ENCODE measurements around the gene TMEM145.

The TMEM145 gene

DNA sequence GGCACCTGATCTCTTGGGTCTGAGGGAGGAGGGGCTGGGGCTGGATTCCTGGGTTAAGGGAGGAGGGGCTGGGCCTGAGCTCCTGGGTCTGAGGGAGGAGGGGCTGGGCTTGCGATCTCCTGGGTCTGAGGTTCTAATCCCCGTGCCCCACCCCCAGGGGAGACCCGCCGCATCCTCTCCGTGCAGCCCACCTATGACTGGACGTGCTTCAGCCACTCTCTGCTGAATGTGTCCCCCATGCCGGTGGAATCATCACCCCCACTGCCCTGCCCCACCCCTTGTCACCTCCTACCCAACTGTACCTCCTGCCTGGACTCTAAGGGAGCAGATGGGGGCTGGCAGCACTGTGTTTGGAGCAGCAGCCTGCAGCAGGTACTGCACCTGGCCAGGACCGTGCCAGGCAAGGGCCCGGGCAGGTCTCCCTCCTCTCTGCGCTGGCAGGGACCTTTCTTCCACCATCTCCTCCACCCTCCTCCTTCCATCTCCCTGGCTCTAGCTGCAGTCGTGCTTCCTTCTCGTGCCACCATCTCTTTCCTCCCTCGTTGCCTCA is 49.9 kb downstream of the TMEM145 start:
- no peak for DNase-seq (ENCODE audit: low read depth)

DNA sequence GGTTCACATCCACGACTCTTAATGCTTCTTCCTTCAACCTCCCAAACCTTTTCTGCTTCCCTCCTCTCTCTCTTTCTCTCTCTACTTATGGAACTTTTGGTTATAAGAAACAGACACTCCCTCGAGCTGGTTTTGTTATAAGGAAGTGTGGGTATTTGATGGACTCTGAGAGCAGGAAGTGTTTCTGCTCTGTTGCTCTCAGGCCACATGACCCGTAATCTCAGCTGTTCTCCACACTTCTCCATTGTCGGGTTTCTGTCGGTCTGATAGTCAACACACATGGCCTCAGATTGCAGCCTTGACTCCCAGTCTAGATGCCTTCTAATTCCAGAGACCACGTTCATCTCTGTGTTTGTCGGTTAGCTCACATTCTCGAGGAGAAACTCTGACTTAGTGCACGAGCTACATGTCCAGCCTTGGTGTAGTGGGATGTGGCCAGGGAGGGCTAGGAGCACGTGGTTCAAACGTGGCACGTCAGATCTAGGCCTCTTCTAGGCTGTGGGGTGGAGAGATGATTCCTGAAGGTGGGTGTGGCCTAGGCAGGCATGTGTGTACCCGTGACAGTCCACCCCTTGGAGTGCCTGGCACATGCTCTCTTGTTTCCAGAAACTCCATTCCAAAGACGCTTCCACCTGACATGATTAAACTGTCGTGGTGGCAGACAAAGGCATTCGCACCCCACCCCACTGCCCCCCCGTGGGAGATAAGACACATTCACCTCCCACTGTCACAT is 50.7 kb downstream of the TMEM145 start:
- no peak for DNase-seq (ENCODE audit: low read depth)

DNA sequence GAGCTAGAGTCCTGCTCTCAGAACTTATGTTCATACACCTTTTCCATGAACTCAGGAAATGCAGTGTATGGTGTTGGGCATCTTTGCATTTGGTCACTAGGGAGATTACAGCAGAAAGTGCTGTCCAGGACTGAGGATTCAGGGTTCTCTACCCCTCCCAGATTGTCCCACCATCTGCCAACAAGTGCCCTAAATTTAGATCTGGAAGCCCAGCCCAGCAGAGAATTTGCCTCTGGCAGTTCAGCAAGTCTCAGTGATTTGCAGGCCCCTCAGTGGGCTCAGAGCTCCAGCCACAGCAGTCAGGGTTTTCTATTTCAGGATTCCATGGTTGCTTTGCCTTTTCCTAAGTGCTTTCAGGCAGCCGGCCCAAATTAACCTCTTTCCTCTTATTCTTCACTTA is 53.6 kb downstream of the TMEM145 start:
- DNase-seq (ENCODE audit: low read depth): no peak

DNA sequence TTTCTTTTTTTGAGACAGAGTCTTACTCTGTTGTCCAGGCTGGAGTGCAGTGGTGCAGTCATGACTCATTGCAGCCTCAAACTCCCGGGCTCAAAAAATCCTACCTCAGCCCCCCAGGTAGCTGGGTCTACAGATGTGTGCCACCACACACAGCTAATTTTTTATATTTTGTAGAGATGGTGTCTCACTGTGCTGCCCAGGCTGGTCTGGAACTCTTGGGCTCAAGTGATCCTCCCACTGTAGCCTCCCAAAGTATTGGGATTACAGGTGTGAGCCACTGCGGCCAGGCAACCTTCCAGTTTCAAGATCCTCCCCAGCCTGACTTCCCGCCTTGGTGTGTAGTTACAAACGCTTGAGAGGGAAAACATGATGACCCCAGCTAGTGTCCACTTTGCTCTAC is 54.8 kb downstream of the TMEM145 start:
- no peak for DNase-seq (ENCODE audit: low read depth)

DNA sequence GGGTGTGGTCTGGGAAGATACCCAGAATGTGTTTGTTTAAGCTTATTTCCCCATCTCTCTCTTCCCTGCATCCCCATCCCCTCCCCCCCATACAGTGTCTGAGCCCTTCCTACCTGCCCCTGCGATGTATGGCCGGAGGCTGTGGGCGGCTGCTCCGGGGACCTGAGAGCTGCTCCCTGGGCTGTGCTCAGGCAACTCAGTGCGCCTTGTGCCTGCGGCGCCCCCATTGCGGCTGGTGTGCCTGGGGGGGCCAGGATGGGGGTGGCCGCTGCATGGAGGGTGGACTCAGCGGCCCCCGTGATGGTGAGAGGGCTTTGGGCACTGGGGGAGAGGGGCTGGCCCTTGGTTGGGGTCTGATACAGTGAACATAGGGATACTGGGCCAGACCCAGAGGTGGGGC is 55.3 kb downstream of the TMEM145 start:
- DNase-seq (ENCODE audit: low read depth): no peak

DNA sequence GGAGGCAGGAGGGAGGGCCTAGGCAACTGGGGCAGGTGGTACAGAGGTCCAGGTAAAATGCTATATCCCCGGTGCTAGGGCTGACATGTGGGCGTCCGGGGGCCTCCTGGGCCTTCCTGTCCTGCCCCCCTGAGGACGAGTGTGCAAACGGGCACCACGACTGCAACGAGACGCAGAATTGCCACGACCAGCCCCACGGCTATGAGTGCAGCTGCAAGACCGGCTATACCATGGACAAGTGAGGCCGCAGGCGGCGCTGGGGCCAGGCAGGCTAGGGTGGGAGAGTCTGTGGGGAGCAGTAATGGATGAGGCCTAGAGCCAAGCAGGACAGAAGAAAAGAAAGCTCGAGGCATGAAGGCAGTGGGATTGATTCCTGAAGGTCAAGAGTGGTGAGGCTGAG is 55.7 kb downstream of the TMEM145 start:
- no peak for DNase-seq (ENCODE audit: low read depth)

DNA sequence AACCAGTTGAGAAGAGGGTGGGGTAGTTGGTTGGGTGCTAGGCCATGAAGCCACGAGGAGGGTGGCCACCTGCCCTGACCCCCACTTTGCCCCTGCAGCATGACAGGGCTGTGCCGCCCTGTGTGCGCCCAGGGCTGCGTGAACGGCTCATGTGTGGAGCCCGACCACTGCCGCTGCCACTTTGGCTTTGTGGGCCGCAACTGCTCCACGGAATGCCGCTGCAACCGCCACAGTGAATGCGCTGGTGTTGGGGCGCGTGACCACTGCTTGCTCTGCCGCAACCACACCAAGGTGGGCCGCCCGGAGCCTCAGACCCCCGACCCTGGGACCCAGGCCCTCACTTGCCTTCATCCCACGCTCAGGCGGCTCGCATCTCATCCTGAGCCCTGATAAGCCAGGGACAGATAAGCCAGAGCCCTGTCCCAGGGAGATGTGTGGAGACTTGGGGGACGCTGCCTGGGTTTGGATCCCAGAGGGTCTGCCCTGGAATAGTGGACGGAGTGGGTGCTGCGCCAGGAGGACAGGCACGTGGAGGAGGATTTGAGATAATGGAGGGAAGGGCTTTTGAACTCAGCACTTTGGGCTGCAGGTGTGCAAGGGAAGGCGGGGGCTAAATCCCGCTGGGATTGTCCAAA is 56.4 kb downstream of the TMEM145 start:
- DNase-seq (ENCODE audit: low read depth): no peak

DNA sequence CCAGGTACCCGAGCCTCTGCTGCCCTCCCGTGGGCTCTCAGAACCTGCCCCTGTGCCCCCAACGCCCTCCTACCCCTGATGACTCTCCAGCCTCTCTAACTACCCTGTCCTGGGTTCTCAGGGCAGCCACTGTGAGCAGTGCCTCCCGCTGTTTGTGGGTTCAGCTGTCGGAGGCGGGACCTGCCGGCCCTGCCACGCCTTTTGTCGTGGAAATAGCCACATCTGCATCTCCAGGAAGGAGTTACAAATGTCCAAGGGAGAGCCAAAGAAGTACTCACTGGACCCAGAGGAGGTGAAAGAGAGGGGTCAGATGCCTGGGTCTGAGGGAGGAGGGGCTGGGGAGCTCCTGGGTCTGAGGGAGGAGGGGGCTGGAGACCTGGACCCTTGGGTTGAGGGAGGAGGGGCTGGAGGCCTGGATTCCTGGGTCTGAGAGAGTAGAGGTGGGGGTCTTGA is 57.0 kb downstream of the TMEM145 start:
- DNase-seq (ENCODE audit: low read depth): no peak

DNA sequence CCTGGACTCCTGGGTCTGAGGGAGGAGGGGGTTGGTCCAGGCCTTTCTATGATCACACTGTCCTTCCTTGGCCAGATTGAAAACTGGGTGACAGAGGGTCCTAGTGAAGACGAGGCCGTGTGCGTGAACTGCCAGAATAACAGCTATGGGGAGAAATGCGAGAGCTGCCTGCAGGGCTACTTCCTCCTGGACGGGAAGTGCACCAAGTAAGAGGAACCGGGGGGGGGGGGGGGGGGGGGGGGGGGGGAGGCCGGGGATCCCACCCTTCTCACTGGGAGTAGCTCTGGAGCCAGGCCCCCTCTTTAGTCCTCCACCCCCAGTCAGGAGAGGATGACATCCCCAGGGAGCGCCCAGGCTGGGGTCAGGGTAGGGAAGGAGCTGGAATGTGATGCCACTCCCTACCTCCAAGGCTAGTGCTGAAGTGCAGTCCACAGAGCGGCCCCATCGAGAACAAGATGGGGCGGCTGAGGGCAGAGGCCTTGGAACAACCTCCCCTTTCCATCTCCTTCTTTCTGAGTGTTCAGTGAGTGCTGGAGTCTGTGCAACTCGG is 57.6 kb downstream of the TMEM145 start:
- DNase-seq (ENCODE audit: low read depth): no peak

All from non-pigmented ciliary epithelial cell (primary cell).